HepG2 (cell line): ENCODE results near the gene APOC3. TPM values are rescaled to one million over a fixed set of nuclear protein-coding genes. Genes with fewer than 3 reads are reported as not detected.
A peak's percentile ranks its signal among the peaks of the same experiment; 100 is the strongest.

Experiments
- DNMT1 ChIP-seq: sonication (generic); formaldehyde crosslinking; IDR thresholded peaks from 2 replicates; pipeline ENCODE4 v1.5.1; 2020; ENCODE audit warnings: mild to moderate bottlenecking, missing genetic modification reagents
- EP300 ChIP-seq, 3 experiments: sonication (generic) in 1 of 3; formaldehyde crosslinking in 1 of 3; IDR thresholded peaks; 2 replicates each; pipeline versions ENCODE4 v1.5.1 to v1.6.1; 2011 to 2020; ENCODE audit warnings: low read depth in 2 of 3, low read length in 2 of 3, borderline replicate concordance in 1 of 3, improper control_type of control experiment in 1 of 3, mild to moderate bottlenecking in 1 of 3, missing genetic modification reagents in 1 of 3, moderate library complexity in 1 of 3
- HNRNPLL ChIP-seq: fragments of 200-400 bp; formaldehyde crosslinking; IDR thresholded peaks from 2 replicates; pipeline ENCODE4 v1.6.1; 2017; ENCODE audit warnings: mild to moderate bottlenecking, low read depth, low read length; ENCODE audit not compliant: poor library complexity, severe bottlenecking
- KDM2A ChIP-seq: sonication (generic); formaldehyde crosslinking; IDR thresholded peaks from 2 replicates; pipeline ENCODE4 v1.4.0; 2020; ENCODE audit warnings: low read depth, missing genetic modification reagents, borderline replicate concordance
- KDM4B ChIP-seq: sonication (generic); formaldehyde crosslinking; IDR thresholded peaks from 2 replicates; pipeline ENCODE4 v1.4.0; 2020; ENCODE audit warnings: missing genetic modification reagents
- MAFF ChIP-seq: IDR thresholded peaks from 2 replicates; pipeline ENCODE4 v1.6.1; 2011; ENCODE audit warnings: low read depth, low read length, improper control_type of control experiment
- MAZ ChIP-seq, 2 experiments: sonication (generic) in 1 of 2; formaldehyde crosslinking in 1 of 2; IDR thresholded peaks; 2 replicates each; pipeline versions ENCODE4 v1.5.0 to v1.6.1; 2012 to 2020; ENCODE audit warnings: low read depth in 2 of 2, mild to moderate bottlenecking in 2 of 2, borderline replicate concordance in 1 of 2, improper control_type of control experiment in 1 of 2, low read length in 1 of 2, missing genetic modification reagents in 1 of 2, moderate library complexity in 1 of 2
- MED8 ChIP-seq: sonication (generic); formaldehyde crosslinking; IDR thresholded peaks from 2 replicates; pipeline ENCODE4 v1.8.1; 2023; ENCODE audit warnings: mild to moderate bottlenecking, missing genetic modification reagents; ENCODE audit not compliant: insufficient replicate concordance
- PPARG ChIP-seq: conservative IDR thresholded peaks from 2 replicates; pipeline ENCODE4 v1.6.1; 2016; ENCODE audit warnings: missing biosample characterization, missing genetic modification reagents
- SP1 ChIP-seq, 2 experiments: fragments of 450-650 bp in 1 of 2; sonication (generic) in 1 of 2; formaldehyde crosslinking in 1 of 2; IDR thresholded peaks; 2 replicates each; pipeline versions ENCODE4 v1.4.0 to v1.6.1; 2016 to 2020; ENCODE audit warnings: missing genetic modification reagents in 1 of 2
- SSRP1 ChIP-seq: IDR thresholded peaks from 2 replicates; pipeline ENCODE4 v1.6.1; 2016; ENCODE audit warnings: control low read depth
- THAP11 ChIP-seq: IDR thresholded peaks from 2 replicates; pipeline ENCODE4 v1.6.1; 2016; ENCODE audit warnings: missing biosample characterization, missing genetic modification reagents
- THAP9 ChIP-seq: sonication (generic); formaldehyde crosslinking; IDR thresholded peaks from 2 replicates; pipeline ENCODE4; 2020; ENCODE audit warnings: missing genetic modification reagents, mild to moderate bottlenecking, borderline replicate concordance
- ZHX1 ChIP-seq: sonication (generic); formaldehyde crosslinking; IDR thresholded peaks from 2 replicates; pipeline ENCODE4 v1.8.1; 2022; ENCODE audit warnings: low read depth, mild to moderate bottlenecking, missing genetic modification reagents
- ZMAT5 ChIP-seq: sonication (generic); formaldehyde crosslinking; IDR thresholded peaks from 2 replicates; pipeline ENCODE4 v1.5.0; 2020; ENCODE audit warnings: mild to moderate bottlenecking, low read depth, missing genetic modification reagents, borderline replicate concordance
- ZNF225 ChIP-seq: sonication (generic); formaldehyde crosslinking; IDR thresholded peaks from 2 replicates; pipeline ENCODE4 v1.4.0; 2020; ENCODE audit warnings: mild to moderate bottlenecking, missing genetic modification reagents
- ZNF260 ChIP-seq: sonication (generic); formaldehyde crosslinking; IDR thresholded peaks from 2 replicates; pipeline ENCODE4 v1.4.0; 2020; ENCODE audit warnings: missing genetic modification reagents, low read depth, mild to moderate bottlenecking, borderline replicate concordance
- ZNF329 ChIP-seq: sonication (generic); formaldehyde crosslinking; IDR thresholded peaks from 2 replicates; pipeline ENCODE4 v1.9.0; 2021; ENCODE audit warnings: low read depth, mild to moderate bottlenecking, missing genetic modification reagents
- ZNF34 ChIP-seq: sonication (generic); formaldehyde crosslinking; IDR thresholded peaks from 2 replicates; pipeline ENCODE4 v1.4.0; 2020; ENCODE audit warnings: mild to moderate bottlenecking, missing genetic modification reagents, borderline replicate concordance
- polyA plus RNA-seq, 8 experiments: library from polyadenylated mRNA; depleted of rRNA in 3 of 8; stranded (reverse) in 7 of 8; unstranded in 1 of 8; fragments of >200 nt; fragmentation: Illumina TruSeq in 4 of 8; extraction: Trizol in 4 of 8; gene quantifications; 2 replicates each; pipeline versions ENCODE4 v1.2.1 to v1.2.3, GENCODE V29; 2011 to 2016; ENCODE audit warnings: low read depth in 4 of 8, missing spikeins in 1 of 8, mixed read lengths in 1 of 8; ENCODE audit not compliant: insufficient read depth in 1 of 8
- total RNA-seq, 5 experiments: library from RNA; depleted of rRNA; stranded (reverse); fragments of >200 nt; fragmentation: Illumina TruSeq; extraction: Trizol; gene quantifications; 2 replicates each; pipeline ENCODE4 v1.2.3, GENCODE V29; 2016; ENCODE audit warnings: low read depth in 1 of 5
- TF ChIP-seq, protein P1 (sequence below): sonication (generic); formaldehyde crosslinking; IDR thresholded peaks from 2 replicates; pipeline ENCODE4 v1.5.0; 2020; ENCODE audit warnings: missing genetic modification reagents

The APOC3 gene
- total and polyA plus RNA-seq, 2 of the 13 experiments (the other 11 are each of a cell fraction or from before 2014, with no cell fraction given): 314 to 687 TPM

GRCh38 chr11:116835791-116836631 is 6.3 kb downstream of the APOC3 start (continued):
- no peak for TF ChIP-seq SSRP1 (CRISPR knock-in tag)
- TF ChIP-seq THAP11 (CRISPR knock-in tag): 0 out of 2 replicates have a peak, but pooled peaks have one; percentile 12
- no peak for TF ChIP-seq MAZ (IDR thresholded peaks at IDR 0.05; ENCODE audit: borderline replicate concordance, low read depth, low read length)
- TF ChIP-seq MAZ (CRISPR knock-in tag; IDR thresholded peaks at IDR 0.05; ENCODE audit: low read depth): peak; percentile 72; the same call in 1 of the 2 replicates
- no peak for TF ChIP-seq ZNF260
- 0 out of 2 replicates have a peak, but pooled peaks have one; percentile 19 for TF ChIP-seq ZNF329 (CRISPR knock-in tag)
- 0 out of 2 replicates have a peak, but pooled peaks have one; percentile 18 for TF ChIP-seq ZHX1 (CRISPR knock-in tag)
- peak; percentile 25; the same call in 1 of the 2 replicates for TF ChIP-seq KDM4B (CRISPR knock-in tag)
- TF ChIP-seq, protein P1, sequence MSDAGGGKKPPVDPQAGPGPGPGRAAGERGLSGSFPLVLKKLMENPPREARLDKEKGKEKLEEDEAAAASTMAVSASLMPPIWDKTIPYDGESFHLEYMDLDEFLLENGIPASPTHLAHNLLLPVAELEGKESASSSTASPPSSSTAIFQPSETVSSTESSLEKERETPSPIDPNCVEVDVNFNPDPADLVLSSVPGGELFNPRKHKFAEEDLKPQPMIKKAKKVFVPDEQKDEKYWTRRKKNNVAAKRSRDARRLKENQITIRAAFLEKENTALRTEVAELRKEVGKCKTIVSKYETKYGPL (CRISPR knock-in tag): no peak
- TF ChIP-seq ZNF225 (CRISPR knock-in tag): no peak
- 0 out of 2 replicates have a peak, but pooled peaks have one; percentile 35 for TF ChIP-seq THAP9 (CRISPR knock-in tag)
- TF ChIP-seq EP300 (IDR thresholded peaks at IDR 0.05; ENCODE audit: low read depth in 2 of 2, low read length in 2 of 2): no peak
- no peak for TF ChIP-seq EP300 (CRISPR knock-in tag; IDR thresholded peaks at IDR 0.05; ENCODE audit: borderline replicate concordance)
- 0 out of 2 replicates have a peak, but pooled peaks have one; percentile 38 for TF ChIP-seq DNMT1 (CRISPR knock-in tag)
- no peak for TF ChIP-seq MAFF
- no peak for TF ChIP-seq KDM2A (CRISPR knock-in tag)
- TF ChIP-seq HNRNPLL: no peak
- no peak for TF ChIP-seq ZNF34 (CRISPR knock-in tag)
- TF ChIP-seq ZMAT5 (CRISPR knock-in tag): no peak
- no peak for TF ChIP-seq PPARG
- no peak for TF ChIP-seq SP1 (IDR thresholded peaks at IDR 0.05)
- TF ChIP-seq SP1 (CRISPR knock-in tag; IDR thresholded peaks at IDR 0.05): no peak
- no peak for TF ChIP-seq MED8 (CRISPR knock-in tag)
